Kidney (tissue), 14 donors: ENCODE data around the gene FIGNL2. TPM values are rescaled to one million over a fixed set of nuclear protein-coding genes. Genes with fewer than 3 reads are reported as not detected.

Experiments used
- DNase-seq, 5 donors: peaks; one replicate each; pipeline ENCODE4 v3.0.0-alpha.2; 2013 to 2020
- FAIRE-seq: peaks from 2 replicates; lab custom pipeline; 2012; peaks lifted over from hg19 to GRCh38; lab: Jason Lieb, UNC
- H3K27ac ChIP-seq, 2 donors: one replicate each; pipeline ENCODE4 v1.7.0; 2013; ENCODE audit warnings: low read depth in 2 of 2, low read length in 2 of 2, inconsistent platforms in 1 of 2
- H3K27me3 ChIP-seq: one replicate; pipeline ENCODE4 v1.7.1; 2013; ENCODE audit warnings: low read length, inconsistent platforms; ENCODE audit not compliant: control insufficient read depth, insufficient read depth
- H3K36me3 ChIP-seq, 3 donors: one replicate each; pipeline versions ENCODE4 v1.7.0 to v1.7.1; 2013; ENCODE audit warnings: low read length in 3 of 3, control low read depth in 1 of 3, inconsistent platforms in 1 of 3; ENCODE audit not compliant: insufficient read depth in 3 of 3, control insufficient read depth in 2 of 3
- H3K4me1 ChIP-seq, 3 donors: one replicate each; pipeline versions ENCODE4 v1.7.0 to v1.7.1; 2013; ENCODE audit warnings: low read length in 3 of 3, inconsistent platforms in 1 of 3, low read depth in 1 of 3; ENCODE audit not compliant: control insufficient read depth in 2 of 3, insufficient read depth in 2 of 3
- H3K4me3 ChIP-seq, 3 donors: one replicate each; pipeline versions ENCODE4 v1.7.0 to v1.8.1; 2013; ENCODE audit warnings: low read length in 3 of 3, control low read depth in 1 of 3, inconsistent platforms in 1 of 3
- H3K9ac ChIP-seq, 3 donors: one replicate each; pipeline versions ENCODE4 v1.7.0 to v1.7.1; 2013; ENCODE audit warnings: low read length in 3 of 3, control low read depth in 1 of 3, inconsistent platforms in 1 of 3
- H3K9me3 ChIP-seq, 3 donors: one replicate each; pipeline versions ENCODE4 v1.7.0 to v1.7.1; 2013; ENCODE audit warnings: low read length in 3 of 3, control low read depth in 1 of 3, inconsistent platforms in 1 of 3; ENCODE audit not compliant: control insufficient read depth in 2 of 3, insufficient read depth in 1 of 3
- CTCF ChIP-seq: IDR thresholded peaks from 3 replicates; pipeline ENCODE4 v1.5.1; 2012; ENCODE audit warnings: mild to moderate bottlenecking, moderate library complexity, borderline replicate concordance; ENCODE audit not compliant: insufficient read depth; ENCODE audit errors: extremely low read depth
- intact Hi-C: fragments of 100-400 bp; cut with DNase I; formaldehyde crosslinking; loops from one replicate; pipeline ENCODE4 v1.11.1; 2022
- polyA plus RNA-seq: library from polyadenylated mRNA; stranded (reverse); fragments of 350-450 nt; fragmentation: Illumina TruSeq; extraction: RNeasy Lipid Tissue Mini Kit (QIAGEN cat#74804); gene quantifications from one replicate; pipeline ENCODE4 v1.2.3, GENCODE V29; 2014; ENCODE audit warnings: low read depth, low replicate concordance; ENCODE audit not compliant: insufficient read depth
- total RNA-seq: library from RNA; stranded (reverse); fragmentation: NEBNext Ultra II Directional; extraction: Animal tissue kit (Norgen Biotek cat#: 25700); gene quantifications from one replicate; pipeline ENCODE4 v1.2.1, GENCODE V29; 2021
- donor health status: control.
- donor health status: control.
- donor health status: control.
- donor health status: control.
- donor health status: control.
- donor health status: DM: yes; HTN: yes; CAD: no.
- donor health status: Normal renal cell carcinoma (clear cell type).

FIGNL2 gene
- total and polyA plus RNA-seq, 2 donors from 2014 or later = 3.1 to 6.1 TPM

GRCh38 chr12:51826881-51827280, 21.6 kb downstream of the FIGNL2 start:
- FAIRE-seq = no peak

GRCh38 chr12:51825216-51825615, 23.3 kb downstream of the FIGNL2 start:
- Histone ChIP-seq H3K4me3 (no peak overlapping the region), H3K36me3 (no peaks in the 10 kb centered on the region), H3K4me1 (peaks cover 0 to 6% (median 0%) of the 10 kb centered on the region in 3 donors), H3K9me3 (no peaks in the 10 kb centered on the region), H3K27ac (no peak overlapping the region), H3K9ac (no peak overlapping the region), H3K27me3 (no peaks in the 10 kb centered on the region)
- DNase-seq (no peak), FAIRE-seq (no peak)
- no peak for TF ChIP-seq CTCF
- intact Hi-C loops = no loop called here

More at GRCh38 chr12:51826881-51827280, 21.6 kb downstream of the FIGNL2 start:
- Histone ChIP-seq H3K9me3 (no peaks in the 10 kb centered on the region), H3K4me1 (peaks cover 0 to 13% (median 3%) of the 10 kb centered on the region in 3 donors), H3K4me3 (no peak overlapping the region), H3K27me3 (no peaks in the 10 kb centered on the region), H3K9ac (no peak overlapping the region), H3K27ac (no peak overlapping the region), H3K36me3 (no peaks in the 10 kb centered on the region)
- DNase-seq = peak in 2 of 5 donors; percentile 54 to 59
- TF ChIP-seq CTCF = no peak
- intact Hi-C loops = no loop called here

- Histone ChIP-seq H3K4me3 (no peak overlapping the region), H3K9ac (no peak overlapping the region), H3K27me3 (no peaks in the 10 kb centered on the region), H3K27ac (no peak overlapping the region), H3K4me1 (peaks cover 0 to 6% (median 0%) of the 10 kb centered on the region in 3 donors), H3K9me3 (no peaks in the 10 kb centered on the region), H3K36me3 (no peaks in the 10 kb centered on the region)
- DNase-seq (peak in 4 of 5 donors; percentile 47 to 89 (median 65)), FAIRE-seq (no peak)
- intact Hi-C loops = no loop called here
- peak; percentile 49 for TF ChIP-seq CTCF
Measured at GRCh38 chr12:51823875-51824565, 24.5 kb downstream of the FIGNL2 start.
